ENCODE data around the gene LMBR1L.
A peak's percentile ranks its signal among the peaks of the same experiment; 100 is the strongest.

Gene LMBR1L

DNA sequence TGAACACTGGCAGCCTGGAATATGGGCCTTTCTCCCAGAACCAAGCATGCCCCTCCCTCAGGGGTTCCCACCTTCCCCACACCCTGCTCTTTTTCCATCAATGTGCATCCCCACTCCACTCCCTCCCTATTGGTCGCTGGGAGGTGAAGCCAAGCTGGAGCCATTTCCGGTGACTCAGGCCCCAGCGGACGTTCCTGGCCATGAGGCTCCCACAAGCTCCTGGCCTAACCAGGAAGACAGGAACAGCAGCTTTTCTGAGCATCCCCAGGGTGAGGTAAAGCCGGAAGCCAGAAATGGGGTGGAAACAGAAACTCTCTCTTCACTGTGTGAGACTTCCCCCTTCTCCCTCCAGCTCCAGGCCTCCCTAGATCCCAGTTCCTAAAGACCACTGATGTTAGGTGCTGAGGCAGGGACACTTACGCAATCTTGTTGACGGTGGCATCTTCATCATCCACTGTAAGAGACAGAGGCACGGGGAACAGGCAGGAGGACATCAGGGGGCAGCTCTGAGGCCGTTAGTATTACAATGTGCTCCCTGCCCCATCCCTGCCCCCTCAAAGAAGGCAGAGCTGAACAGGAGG lies 5.1 kb downstream of the LMBR1L start:
- Mint-ChIP-seq H3K4me1 (peaks cover 25% of the 10 kb centered on the region), H3K36me3 (ENCODE audit: low read depth) (peaks cover 35% of the 10 kb centered on the region), H3K27ac (no peak overlapping the region), H3K4me3 (no peak overlapping the region), H3K27me3 (ENCODE audit: low read depth) (no peaks in the 10 kb centered on the region), H3K9me3 (no peaks in the 10 kb centered on the region)
- TF ChIP-seq, protein P1, sequence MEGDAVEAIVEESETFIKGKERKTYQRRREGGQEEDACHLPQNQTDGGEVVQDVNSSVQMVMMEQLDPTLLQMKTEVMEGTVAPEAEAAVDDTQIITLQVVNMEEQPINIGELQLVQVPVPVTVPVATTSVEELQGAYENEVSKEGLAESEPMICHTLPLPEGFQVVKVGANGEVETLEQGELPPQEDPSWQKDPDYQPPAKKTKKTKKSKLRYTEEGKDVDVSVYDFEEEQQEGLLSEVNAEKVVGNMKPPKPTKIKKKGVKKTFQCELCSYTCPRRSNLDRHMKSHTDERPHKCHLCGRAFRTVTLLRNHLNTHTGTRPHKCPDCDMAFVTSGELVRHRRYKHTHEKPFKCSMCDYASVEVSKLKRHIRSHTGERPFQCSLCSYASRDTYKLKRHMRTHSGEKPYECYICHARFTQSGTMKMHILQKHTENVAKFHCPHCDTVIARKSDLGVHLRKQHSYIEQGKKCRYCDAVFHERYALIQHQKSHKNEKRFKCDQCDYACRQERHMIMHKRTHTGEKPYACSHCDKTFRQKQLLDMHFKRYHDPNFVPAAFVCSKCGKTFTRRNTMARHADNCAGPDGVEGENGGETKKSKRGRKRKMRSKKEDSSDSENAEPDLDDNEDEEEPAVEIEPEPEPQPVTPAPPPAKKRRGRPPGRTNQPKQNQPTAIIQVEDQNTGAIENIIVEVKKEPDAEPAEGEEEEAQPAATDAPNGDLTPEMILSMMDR (IDR thresholded peaks at IDR 0.05; ENCODE audit: unreplicated experiment in 3 of 3) = no peak

DNA sequence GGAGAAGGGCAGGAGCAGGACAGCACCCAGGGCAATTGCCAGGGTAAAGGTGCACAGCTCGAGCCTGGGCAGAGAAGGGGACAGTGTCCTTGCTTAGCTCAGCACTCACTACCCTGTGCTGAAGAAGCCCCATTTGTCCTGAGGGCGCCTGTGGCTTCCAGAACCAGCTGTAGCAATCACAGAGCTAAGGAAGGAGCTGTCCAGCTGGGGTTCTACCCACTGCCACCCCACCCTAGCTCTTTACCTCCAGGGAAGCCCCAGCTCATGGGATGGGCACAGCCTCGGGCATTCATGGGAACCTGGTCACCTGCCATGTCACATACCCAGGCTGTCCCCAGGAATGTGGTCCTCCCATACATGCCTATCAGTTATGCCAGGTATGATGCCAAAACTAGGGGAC lies 5.8 kb downstream of the LMBR1L start:
- no peaks in the 10 kb centered on the region for H3K27me3 Mint-ChIP-seq (ENCODE audit: low read depth)
- no peak overlapping the region for H3K4me3 Mint-ChIP-seq
- no peak overlapping the region for H3K27ac Mint-ChIP-seq
- H3K36me3 Mint-ChIP-seq (ENCODE audit: low read depth) = peaks cover 43% of the 10 kb centered on the region
- H3K4me1 Mint-ChIP-seq = peaks cover 21% of the 10 kb centered on the region
- TF ChIP-seq, protein P1 (IDR thresholded peaks at IDR 0.05; ENCODE audit: unreplicated experiment in 3 of 3) = no peak
- H3K9me3 Mint-ChIP-seq = no peaks in the 10 kb centered on the region

DNA sequence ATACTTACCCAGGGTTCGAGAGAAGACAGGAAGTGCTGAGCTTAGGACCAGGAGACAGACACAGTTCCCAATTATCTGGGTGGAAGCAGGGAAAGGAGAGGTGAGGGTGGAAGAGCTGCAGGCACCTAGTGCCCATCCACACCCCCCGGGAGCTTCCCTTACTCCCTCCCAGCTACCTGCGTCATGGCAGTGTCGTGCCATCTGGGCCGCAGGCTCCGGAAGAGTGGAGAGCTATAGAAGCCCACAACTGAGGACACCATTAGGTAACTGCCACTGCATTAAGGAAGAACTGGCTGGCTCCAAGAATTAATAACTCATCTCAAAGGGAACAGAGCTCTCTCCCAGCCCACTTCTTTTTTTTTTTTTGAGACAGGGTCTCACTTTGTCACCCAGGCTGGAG lies 10.3 kb downstream of the LMBR1L start:
- TF ChIP-seq, protein P1 (IDR thresholded peaks at IDR 0.05; ENCODE audit: unreplicated experiment in 3 of 3) = no peak
- no peaks in the 10 kb centered on the region for H3K9me3 Mint-ChIP-seq
- H3K4me1 Mint-ChIP-seq = peaks cover 3% of the 10 kb centered on the region

DNA sequence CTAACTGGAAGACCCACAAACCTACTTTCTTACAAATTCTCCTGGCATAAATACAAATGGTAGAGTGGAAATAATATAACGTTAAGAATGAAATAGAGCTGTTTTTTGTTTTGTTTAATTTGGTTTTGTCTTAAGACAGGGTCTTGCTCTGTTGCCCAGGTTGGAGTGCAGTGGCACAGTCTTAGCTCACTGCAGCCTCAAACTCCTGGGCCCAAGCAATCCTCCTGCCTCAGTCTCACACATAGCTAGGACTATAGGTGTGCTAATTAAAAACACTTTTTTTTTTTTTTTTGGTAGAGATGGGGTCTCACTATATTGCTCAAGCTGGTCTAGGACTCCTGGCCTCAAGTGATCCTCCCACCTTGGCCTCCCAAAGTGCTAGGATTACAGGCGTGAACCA lies 11.9 kb downstream of the LMBR1L start:
- TF ChIP-seq, protein P1 (IDR thresholded peaks at IDR 0.05; ENCODE audit: unreplicated experiment in 3 of 3) = no peak
- H3K36me3 Mint-ChIP-seq (ENCODE audit: low read depth) = peaks cover 65% of the 10 kb centered on the region
- peaks cover 38% of the 10 kb centered on the region for H3K27me3 Mint-ChIP-seq (ENCODE audit: low read depth)
- no peak overlapping the region for H3K27ac Mint-ChIP-seq
- peaks cover 13% of the 10 kb centered on the region for H3K4me1 Mint-ChIP-seq
- H3K4me3 Mint-ChIP-seq = no peak overlapping the region
- no peaks in the 10 kb centered on the region for H3K9me3 Mint-ChIP-seq

More for the DNA sequence above, 10.3 kb downstream of the LMBR1L start:
- H3K4me3 Mint-ChIP-seq = no peak overlapping the region
- H3K27ac Mint-ChIP-seq = no peak overlapping the region
- peaks cover 21% of the 10 kb centered on the region for H3K27me3 Mint-ChIP-seq (ENCODE audit: low read depth)
- peaks cover 75% of the 10 kb centered on the region for H3K36me3 Mint-ChIP-seq (ENCODE audit: low read depth)

DNA sequence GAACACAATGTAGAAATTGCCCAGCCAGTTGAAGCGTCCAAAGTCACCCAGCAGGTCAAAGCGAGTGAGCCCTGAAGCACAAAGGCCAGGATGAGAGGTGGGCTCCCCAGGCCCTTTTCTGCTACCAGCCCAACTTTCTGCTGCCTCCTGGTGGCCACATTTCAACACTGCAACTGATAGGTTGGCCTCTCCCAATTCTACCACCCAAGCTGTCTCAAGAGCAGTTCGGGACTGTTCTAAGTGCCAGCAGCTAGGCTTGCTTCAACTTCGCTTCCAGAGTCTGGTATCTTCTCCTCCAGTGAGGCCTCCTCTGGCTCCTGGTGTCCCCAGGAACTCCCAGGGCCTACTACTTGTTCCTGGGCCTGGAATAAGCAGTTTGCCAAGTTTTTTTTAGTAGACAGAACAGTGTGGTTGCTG lies 12.6 kb downstream of the LMBR1L start:
- H3K27me3 Mint-ChIP-seq (ENCODE audit: low read depth) = peaks cover 44% of the 10 kb centered on the region
- no peak overlapping the region for H3K27ac Mint-ChIP-seq
- TF ChIP-seq, protein P1 (IDR thresholded peaks at IDR 0.05; ENCODE audit: unreplicated experiment in 3 of 3) = peak; percentile 55 to 72 (median 62)
- H3K36me3 Mint-ChIP-seq (ENCODE audit: low read depth) = peaks cover 62% of the 10 kb centered on the region
- H3K4me3 Mint-ChIP-seq = no peak overlapping the region
- peaks cover 17% of the 10 kb centered on the region for H3K4me1 Mint-ChIP-seq
- no peaks in the 10 kb centered on the region for H3K9me3 Mint-ChIP-seq

DNA sequence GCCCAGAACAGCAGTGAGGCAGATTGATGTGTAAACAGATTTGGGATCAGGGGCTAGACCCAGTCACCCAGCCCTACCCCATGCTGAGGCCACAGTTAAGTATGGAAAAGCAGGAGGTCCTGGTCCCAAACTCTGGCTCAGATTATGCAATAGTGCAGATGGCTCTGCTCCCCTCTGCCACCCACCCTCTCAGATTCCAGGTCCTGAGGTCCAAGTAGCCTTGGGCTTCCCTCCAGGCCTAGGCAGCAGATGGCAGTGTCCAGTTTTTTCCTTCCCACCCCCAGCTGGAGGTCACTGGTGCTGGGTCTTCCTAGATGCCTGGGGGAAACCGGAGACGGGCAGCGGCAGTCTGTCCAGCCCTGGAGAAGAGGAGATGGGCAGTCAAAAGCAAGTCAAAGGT lies 13.3 kb downstream of the LMBR1L start:
- Mint-ChIP-seq H3K27ac (no peak overlapping the region), H3K27me3 (ENCODE audit: low read depth) (peaks cover 51% of the 10 kb centered on the region), H3K4me3 (no peak overlapping the region), H3K4me1 (peaks cover 22% of the 10 kb centered on the region), H3K36me3 (ENCODE audit: low read depth) (peaks cover 62% of the 10 kb centered on the region), H3K9me3 (no peaks in the 10 kb centered on the region)
- TF ChIP-seq, protein P1 (IDR thresholded peaks at IDR 0.05; ENCODE audit: unreplicated experiment in 3 of 3) = no peak
